ENCODE data around the gene SERPINE2. TPM values are rescaled to one million over a fixed set of nuclear protein-coding genes. Genes with fewer than 3 reads are reported as not detected.

Gene SERPINE2
- total RNA-seq, 1 experiment from 2014 or later: 380 TPM

DNA sequence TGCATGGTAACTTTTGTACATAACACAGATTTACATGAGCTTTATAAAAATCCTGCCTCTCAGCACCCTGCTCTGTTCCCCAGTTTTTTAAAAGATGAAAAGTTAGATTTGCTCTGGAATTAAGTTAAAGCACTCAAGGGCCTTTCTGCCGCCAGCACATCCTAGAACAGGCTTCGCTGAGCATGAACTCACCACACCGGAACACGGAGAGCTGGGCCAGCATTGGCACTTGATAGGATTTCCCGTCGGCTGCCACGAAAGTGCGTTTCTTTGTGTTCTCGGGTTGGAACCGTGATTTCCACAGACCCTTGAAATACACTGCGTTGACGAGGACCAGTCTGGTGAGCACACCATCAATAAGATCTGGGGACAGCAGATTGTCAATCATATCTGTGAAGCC, 47.5 kb downstream of the SERPINE2 start:
- CTCF ChIA-PET: interaction anchor here (1.0 to 2.8 kb wide), 2 partner anchors 47 to 71 kb away, joined by 4 to 12 read pairs; partner anchors contain the start of gene SERPINE2
- H3K27me3 ChIP-seq (replicated peaks; ENCODE audit: insufficient read depth, low read depth, low read length, poor library complexity): no peaks in the 10 kb centered on the region
- POLR2A ChIA-PET (ENCODE audit: low non-redundant PET): no interaction called here
- no peak overlapping the region for H3K4me3 ChIP-seq (ENCODE audit: low read depth, low read length, poor library complexity, severe bottlenecking)
- no TSS peak for BruUV-seq (replicated peaks)
- intact Hi-C loops (cut with micrococcal nuclease; ENCODE audit: unreplicated experiment): no loop called here
- peaks cover 12% of the 10 kb centered on the region for H3K4me1 ChIP-seq (ENCODE audit: insufficient read depth, low read length, poor library complexity, severe bottlenecking)
- TF ChIP-seq CTCF (conservative IDR thresholded peaks at IDR 0.05; ENCODE audit: low read depth, low read length): no peak
- TF ChIP-seq EZH2 (IDR thresholded peaks at IDR 0.05; ENCODE audit: borderline replicate concordance, low read depth, low read length, poor library complexity, severe bottlenecking): no peak
- DNase-seq (ENCODE audit: low spot score): no peak
- H3K36me3 ChIP-seq (ENCODE audit: insufficient read depth, low read length, poor library complexity, severe bottlenecking): peaks cover 47% of the 10 kb centered on the region
- no peaks in the 10 kb centered on the region for H3K9me3 ChIP-seq (ENCODE audit: low read depth, low read length, poor library complexity, severe bottlenecking)
- no peak overlapping the region for H3K27ac ChIP-seq (ENCODE audit: low read depth, low read length, poor library complexity, severe bottlenecking)

GRCh38 chr2:223989856-223990232, 49.2 kb downstream of the SERPINE2 start:
- CTCF ChIA-PET: no interaction called here
- BruUV-seq (replicated peaks): no TSS peak

DNA sequence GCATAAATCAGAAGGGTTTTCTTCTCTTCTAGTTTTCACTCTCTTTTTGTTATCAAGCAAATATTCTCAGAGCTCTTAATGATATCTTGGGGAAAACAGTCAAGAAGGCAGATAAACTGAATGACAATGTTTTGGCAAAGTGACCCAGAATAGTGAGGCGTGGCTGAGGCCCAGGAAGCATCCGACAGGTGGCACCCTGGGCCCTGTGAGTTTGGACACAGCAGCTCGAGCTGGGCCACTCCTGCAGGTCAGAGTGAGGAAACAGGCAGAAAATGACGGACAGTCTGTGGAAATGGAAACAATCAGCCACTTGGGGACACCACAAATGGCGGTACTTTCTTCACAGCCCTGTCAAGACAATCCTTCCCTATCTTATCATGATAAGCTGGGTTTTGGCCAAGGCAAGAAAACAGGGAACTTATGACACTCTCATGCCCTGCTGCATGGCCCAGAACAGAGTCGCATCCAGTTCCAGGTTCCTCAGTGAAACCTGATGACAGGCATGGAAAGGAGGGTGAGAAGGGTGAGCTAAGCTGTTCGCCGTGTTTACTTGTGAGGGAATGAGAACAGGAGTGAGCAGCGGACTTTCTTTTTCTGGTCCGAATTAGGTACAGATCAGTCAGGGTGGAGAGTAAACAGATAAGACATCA, 49.8 kb downstream of the SERPINE2 start:
- Histone ChIP-seq H3K4me1 (ENCODE audit: insufficient read depth, low read length, poor library complexity, severe bottlenecking) (peaks cover 6% of the 10 kb centered on the region), H3K27me3 (replicated peaks; ENCODE audit: insufficient read depth, low read depth, low read length, poor library complexity) (no peaks in the 10 kb centered on the region), H3K36me3 (ENCODE audit: insufficient read depth, low read length, poor library complexity, severe bottlenecking) (peaks cover 53% of the 10 kb centered on the region), H3K27ac (ENCODE audit: low read depth, low read length, poor library complexity, severe bottlenecking) (no peak overlapping the region), H3K4me3 (ENCODE audit: low read depth, low read length, poor library complexity, severe bottlenecking) (no peak overlapping the region), H3K9me3 (ENCODE audit: low read depth, low read length, poor library complexity, severe bottlenecking) (no peaks in the 10 kb centered on the region)
- TF ChIP-seq CTCF (conservative IDR thresholded peaks at IDR 0.05; ENCODE audit: low read depth, low read length) (no peak), EZH2 (IDR thresholded peaks at IDR 0.05; ENCODE audit: borderline replicate concordance, low read depth, low read length, poor library complexity, severe bottlenecking) (no peak)
- DNase-seq (ENCODE audit: low spot score): no peak
- ChIA-PET POLR2A (ENCODE audit: low non-redundant PET) (no interaction called here), CTCF (no interaction called here)
- intact Hi-C loops (cut with micrococcal nuclease; ENCODE audit: unreplicated experiment): no loop called here
- BruUV-seq (replicated peaks): no TSS peak

More at GRCh38 chr2:223989856-223990232, 49.2 kb downstream of the SERPINE2 start:
- peaks cover 9% of the 10 kb centered on the region for H3K4me1 ChIP-seq (ENCODE audit: insufficient read depth, low read length, poor library complexity, severe bottlenecking)
- no peak for TF ChIP-seq CTCF (conservative IDR thresholded peaks at IDR 0.05; ENCODE audit: low read depth, low read length)
- TF ChIP-seq EZH2 (IDR thresholded peaks at IDR 0.05; ENCODE audit: borderline replicate concordance, low read depth, low read length, poor library complexity, severe bottlenecking): no peak
- peaks cover 48% of the 10 kb centered on the region for H3K36me3 ChIP-seq (ENCODE audit: insufficient read depth, low read length, poor library complexity, severe bottlenecking)
- DNase-seq (ENCODE audit: low spot score): no peak
- no peaks in the 10 kb centered on the region for H3K9me3 ChIP-seq (ENCODE audit: low read depth, low read length, poor library complexity, severe bottlenecking)
- H3K27me3 ChIP-seq (replicated peaks; ENCODE audit: insufficient read depth, low read depth, low read length, poor library complexity): no peaks in the 10 kb centered on the region
- intact Hi-C loops (cut with micrococcal nuclease; ENCODE audit: unreplicated experiment): no loop called here
- H3K4me3 ChIP-seq (ENCODE audit: low read depth, low read length, poor library complexity, severe bottlenecking): no peak overlapping the region
- POLR2A ChIA-PET (ENCODE audit: low non-redundant PET): no interaction called here
- H3K27ac ChIP-seq (ENCODE audit: low read depth, low read length, poor library complexity, severe bottlenecking): no peak overlapping the region

Measured in A673 (cell line).